NCI-H1436 treated with DMSO at 0.1 percent for 48 hours (cell line): ENCODE measurements around the gene FAM181A.

ENCODE experiments used
- DNase-seq: peaks from one replicate; lab custom pipeline; 2025; lab: John Stamatoyannopoulos, UW

Gene FAM181A

DNA sequence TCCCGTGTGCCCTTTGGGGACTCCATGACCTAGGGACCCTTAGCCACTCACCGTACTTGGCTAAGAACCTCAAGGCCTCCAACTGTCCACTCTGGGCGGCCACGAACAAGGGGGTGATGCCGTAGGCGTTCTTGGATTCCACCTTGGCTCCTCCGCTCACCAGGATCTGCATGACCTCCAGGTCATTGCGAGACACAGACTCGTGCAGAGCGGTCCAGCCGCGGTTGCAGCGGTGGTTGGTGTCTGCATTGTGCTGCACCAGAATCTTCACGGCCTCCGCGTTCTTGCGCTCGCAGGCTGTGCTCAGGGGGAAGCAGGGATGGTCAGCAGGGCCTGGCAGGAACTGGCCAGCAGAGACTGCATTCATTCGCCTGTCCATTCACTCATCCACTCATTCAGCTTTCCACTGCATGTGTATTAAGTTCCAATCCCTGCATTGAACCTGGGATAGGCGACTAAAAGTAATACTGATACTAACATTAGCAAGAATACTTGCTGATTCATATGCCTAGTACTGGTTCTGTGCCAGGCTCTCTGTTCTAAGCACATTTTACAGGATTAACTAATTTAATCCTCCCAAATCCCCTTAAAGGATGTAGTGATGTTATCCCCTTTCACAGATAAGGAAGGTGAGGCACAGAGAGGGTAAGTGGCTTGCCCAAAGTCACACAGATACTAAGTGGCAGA, 23.9 kb downstream of the FAM181A start:
- no peak for DNase-seq

DNA sequence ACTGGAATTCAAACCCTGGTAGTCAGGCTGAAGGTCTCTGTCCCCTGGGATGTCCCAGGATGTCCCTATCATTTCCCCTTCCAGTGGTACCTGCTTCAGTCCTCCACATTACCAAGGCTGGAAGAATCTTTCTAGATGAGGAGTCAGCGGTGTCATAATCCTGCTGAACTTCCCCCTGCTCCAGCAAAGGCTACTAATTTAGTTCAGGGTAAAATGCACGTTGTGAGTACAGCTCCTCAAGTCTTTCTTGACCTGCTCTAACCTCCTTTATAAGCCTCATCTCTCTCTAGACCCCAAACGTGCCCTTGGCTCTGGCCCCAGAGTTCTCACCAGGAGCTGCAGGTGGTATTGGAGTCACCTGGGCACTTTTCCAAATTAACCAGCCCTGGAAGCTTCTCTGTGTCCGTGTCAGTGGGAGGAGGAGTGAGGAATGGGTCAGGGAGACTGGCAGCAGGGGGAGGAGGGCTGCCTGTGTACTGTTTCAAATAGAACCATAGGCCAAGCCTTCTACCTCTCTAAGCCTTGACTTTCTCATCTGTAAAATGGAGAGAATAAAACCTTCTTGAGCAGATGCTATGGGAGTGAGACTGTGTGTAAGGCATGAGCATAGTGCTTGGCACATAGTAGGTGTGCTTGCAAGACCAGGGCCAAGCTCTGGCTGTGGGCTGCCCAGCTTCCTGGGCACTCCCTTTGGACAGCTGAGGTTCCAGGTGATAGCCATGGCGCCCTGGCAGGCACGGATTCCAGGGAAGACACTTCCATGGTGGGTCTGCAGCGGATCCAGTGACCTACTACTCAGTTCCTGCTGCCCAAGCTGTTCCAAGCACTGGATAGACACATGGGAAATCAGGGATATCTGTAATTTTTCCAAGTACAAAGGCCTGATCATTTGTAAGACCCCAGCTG, 24.7 kb downstream of the FAM181A start:
- no peak for DNase-seq

DNA sequence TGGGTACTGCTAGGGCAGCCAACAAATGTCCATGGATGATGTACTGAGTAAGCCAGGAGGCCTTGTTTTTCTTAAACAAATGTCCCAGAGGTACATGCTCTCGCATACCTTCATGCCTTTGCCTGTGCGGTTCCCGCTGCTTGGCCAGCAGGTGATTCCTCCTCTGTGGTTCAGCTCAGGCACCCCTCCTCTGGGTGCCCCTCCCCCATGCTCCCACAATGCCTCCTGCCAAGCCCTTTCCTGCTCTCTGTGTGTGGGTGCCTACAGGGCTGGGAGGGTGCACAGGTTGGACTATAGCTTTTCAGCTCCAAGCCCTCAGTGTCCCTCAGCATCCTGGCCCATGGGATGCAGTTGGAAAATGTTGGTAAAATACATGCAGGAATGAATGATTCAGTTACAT, 25.7 kb downstream of the FAM181A start:
- DNase-seq: no peak

DNA sequence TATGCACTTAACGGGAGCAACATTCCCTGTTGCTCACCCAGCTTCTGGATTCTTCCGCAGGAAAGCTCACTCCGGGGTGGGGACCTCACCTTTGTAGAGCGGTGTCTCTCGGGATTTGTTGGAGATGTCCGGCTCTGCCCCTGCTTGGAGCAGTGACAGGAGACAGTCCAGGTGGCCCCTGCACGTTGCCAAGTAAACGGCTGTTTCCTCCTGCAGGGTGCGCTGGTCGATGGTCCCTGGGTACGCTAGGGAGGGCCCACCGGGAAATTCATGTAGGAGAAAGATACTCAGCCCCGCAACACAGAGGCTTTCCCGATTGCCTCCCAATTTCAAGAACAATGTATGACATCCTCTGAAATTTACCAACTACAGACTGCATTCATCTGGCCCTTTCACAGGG, 26.1 kb downstream of the FAM181A start:
- no peak for DNase-seq

DNA sequence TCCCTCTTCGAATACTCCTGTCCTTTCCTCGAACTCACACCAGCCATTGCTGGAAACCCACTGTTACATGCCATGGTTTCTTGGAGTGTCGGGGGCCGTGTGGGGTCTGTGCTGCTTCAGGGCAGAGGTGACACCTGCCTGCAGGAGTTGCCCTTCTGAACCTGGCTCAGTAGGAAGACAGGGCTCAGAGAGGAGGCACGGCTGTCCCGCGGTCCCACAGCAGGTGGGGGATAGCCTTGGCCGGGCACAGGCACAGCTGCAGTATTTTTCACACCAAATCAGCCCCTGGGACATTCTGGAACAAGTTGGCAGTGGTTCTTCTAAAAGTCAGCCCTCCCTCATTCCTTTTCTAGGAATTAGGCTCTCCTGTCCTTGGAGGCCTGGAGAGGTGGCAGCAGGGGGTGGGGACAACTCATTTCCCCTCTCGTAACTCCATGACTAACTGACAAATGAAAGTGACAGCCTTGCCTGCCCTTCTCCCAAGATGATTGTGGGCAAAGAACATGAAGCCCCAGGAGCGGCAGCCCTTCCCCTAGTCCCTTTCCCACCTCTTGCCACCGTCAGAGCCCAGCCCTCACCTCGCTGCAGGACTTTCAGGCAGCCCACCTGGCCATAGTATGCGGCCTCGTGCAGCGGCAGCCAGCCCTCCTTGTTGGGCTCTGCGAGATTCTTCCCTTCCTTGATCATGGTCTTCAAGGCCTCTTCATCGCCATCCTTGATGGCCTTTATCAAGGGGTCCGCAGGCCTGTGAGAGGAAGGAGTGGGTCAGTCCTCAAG, 26.8 kb downstream of the FAM181A start:
- DNase-seq: no peak

DNA sequence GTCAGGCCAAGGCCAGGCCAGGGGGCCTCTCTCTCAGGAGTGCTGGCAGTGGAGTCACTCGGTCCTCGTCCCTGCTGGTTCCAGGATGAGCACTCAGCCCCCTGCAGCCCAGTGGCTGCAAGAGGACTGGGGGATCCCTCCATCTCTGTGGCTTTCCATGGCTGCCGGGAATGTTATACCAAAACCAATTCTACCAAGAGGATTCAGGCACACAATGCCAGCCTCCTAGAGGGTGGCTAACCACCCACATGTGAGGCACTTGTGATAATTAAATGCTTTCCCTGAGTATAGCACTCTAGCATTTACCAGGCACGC, 27.3 kb downstream of the FAM181A start:
- no peak for DNase-seq

DNA sequence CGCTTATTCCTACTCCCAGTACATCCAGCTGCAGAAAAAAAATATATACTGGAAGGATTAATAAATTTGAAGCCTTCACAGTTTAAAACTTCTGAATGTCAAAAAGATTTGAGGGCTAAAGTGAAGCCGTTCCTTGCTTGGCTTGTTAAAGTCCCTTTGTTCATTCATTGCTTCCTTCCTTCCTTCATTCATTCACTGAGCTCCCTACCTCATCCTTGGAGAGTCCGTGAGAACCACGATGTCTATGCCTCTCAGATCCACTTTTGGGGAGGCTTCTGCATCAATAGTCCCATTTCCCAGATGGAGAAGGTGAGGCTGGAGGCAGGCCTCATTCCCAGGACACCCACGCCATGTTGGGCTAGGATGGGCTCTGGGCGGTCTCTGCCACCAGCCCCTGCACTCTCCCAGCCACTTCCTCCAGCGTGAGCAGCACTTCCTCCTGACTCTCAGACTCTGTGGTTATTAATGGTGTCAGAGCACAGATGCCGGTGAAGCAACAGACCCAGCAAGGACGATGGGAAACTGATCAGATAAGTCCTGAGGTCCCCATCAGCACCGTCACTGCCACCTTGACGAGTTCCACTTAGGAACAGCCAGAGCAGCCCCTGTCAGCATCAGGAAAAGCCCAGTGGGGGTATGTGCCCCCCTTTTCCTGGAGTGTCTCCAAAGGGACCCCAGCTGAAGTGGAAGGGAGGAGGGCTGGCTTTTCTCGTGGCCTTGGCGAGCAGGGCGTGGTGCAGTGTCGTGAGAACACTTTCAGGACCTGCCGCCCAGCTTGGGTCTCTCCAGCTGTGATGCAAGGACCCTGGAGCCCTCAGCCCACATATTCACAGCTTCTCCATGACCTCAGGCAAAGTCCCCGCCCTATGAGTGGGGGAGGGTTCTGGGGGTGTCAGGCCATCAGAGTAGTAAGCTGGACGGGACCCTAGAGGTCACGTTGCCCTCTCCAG, 28.0 kb downstream of the FAM181A start:
- DNase-seq: no peak

DNA sequence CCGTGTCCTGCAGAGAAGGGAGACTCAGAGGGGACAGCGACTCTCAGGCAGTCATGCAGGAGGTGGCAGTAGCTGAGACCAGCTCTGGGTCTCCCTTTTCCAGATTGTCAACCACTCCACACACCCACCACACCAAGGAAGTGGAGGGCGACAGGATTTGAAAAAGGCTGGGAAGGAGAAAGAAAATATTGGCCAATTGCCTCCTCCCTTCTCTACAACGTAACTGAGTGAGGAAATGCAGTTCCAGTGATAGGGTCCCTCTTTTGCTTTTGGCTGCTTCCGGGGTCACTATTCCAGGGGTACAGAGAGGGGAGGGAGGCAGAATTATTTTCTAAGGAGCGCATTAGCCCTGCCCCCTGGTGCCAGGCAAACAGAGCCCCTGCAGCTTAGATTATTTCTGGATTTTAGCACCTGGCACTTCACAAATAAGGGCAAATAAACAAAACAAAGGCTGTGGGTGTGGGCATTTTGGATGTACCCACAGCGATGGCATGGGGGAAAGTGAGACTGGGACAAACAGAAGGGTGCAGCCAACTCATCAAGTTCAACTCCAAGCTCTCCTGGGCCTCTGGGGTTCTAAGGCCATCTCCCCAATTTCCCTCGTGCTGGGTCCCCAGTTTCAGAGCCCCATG, 28.8 kb downstream of the FAM181A start:
- DNase-seq: no peak

DNA sequence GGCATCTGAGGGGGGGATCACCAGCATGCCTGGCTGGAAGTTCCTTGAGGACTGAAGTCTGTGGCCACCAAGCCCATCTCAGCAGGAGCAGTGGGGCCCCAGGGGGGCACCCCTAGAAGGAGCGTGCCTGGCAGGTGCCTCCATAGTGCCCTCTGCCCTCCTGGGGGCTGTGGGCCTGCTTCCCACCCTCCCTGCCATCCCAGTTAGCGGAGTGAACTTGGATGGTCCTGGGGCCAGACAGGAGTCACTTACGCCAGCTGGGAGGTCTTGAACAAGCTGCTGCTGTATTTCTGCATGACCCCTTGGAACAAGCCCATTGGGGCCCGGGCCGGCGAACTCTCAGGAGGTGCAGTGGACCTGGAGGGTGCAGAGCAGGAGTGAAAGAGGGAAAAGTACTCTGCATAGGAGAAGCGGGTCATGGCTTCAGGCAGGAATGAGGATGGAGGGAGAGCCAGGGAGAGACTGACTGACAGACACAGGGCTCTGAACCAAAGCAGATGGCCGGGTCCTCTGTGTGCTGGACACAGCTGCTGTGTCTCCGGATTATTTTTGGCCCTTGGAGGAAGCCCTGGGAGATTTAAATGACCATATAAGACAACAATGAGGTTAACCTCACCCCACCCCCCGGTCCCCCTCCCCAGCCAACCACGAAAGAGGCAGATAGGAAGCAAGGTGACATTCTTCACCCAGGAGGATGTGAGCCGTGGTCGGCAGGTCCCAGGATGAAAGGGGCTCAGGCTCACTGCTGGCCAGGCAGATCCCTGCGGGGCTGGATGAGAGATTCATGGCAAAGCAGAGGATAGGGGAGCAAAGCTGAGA, 29.6 kb downstream of the FAM181A start:
- DNase-seq: no peak

DNA sequence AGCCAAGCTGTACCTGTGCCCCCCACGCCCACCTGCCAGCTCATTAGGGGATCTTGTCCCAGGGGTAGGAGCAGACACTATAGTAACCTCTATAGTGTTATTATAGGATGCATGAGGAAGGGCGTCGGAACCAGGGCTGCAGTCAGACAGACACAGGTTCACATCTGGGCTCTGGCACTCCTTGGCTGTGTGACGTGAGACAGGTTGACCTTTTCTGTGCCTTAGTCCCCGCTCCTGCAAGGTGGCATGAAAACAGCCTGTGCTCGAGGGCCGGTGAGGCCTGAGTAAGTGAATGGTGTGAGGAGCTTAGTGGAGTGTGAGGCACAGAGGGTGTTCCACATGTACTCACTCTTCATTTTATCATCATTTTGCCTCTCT, 30.2 kb downstream of the FAM181A start:
- no peak for DNase-seq

DNA sequence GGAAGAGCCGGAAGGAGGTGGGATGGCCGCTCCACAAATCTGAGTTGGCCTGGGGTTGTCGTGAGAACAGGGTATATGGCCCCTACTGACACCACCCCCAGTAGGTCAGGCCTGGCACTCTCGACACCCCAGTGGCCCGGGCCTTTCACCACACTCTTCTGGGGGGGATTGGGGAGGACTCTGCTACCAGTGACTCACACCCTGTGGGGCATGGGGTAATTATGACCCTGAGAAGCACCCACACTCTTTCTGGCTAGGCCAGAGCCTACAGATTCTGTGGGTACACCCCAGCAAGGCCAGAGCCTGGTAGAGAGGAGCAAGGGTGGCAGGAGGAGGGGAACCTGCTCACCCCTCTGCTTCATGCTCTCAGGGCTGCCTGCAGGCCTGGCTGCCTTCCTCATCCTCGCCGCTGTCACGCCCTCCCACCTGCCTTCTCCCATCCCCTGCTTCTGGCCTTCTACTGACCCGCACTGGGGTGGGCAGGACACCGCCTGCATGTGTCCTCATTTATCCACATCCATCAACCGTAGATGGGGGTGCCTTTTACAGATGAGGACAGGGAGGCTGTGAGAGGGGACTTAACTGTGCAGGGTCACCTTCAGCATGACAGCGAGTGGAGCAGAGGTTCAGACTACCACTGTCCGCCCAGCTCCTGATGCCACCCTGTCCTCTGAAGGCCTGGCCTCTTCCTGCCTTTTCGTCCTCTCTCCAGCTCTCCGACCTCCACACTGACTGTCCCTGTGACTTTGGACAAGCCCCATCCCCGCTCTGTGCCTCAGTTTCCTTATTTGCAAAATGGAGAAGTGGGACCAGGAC, 30.8 kb downstream of the FAM181A start:
- DNase-seq: no peak

DNA sequence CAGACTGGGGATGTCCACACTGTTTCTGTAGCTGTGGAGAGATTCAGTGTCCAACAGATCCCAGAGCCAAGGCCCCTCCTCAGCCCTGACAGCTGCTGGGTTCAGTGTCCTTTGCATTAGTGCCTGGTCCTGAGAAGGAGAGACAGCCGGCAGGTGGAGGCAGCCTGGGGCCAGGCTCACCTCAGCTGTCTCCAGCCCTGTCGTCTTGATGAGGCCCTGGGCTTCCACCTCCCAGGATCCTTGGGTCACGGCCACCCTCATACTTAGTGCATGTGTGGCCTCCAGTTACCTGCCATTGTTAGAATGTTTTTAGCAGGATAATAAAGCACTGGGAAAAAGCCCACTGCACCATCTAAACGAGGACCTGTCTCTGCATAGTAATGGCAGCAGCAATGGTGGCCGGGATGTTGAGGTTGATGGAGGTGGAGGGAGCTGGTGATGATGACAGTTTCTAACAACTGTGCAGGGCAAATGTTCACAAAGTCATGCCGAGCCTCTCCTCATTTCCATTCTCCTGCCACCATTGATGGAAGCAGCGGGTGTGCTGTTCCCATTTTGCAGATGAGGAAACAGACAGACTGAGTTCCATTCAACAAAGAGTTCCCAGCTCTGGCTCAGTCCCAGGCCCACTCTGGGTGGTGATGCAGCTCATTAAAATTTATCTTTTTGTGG, 31.6 kb downstream of the FAM181A start:
- no peak for DNase-seq

DNA sequence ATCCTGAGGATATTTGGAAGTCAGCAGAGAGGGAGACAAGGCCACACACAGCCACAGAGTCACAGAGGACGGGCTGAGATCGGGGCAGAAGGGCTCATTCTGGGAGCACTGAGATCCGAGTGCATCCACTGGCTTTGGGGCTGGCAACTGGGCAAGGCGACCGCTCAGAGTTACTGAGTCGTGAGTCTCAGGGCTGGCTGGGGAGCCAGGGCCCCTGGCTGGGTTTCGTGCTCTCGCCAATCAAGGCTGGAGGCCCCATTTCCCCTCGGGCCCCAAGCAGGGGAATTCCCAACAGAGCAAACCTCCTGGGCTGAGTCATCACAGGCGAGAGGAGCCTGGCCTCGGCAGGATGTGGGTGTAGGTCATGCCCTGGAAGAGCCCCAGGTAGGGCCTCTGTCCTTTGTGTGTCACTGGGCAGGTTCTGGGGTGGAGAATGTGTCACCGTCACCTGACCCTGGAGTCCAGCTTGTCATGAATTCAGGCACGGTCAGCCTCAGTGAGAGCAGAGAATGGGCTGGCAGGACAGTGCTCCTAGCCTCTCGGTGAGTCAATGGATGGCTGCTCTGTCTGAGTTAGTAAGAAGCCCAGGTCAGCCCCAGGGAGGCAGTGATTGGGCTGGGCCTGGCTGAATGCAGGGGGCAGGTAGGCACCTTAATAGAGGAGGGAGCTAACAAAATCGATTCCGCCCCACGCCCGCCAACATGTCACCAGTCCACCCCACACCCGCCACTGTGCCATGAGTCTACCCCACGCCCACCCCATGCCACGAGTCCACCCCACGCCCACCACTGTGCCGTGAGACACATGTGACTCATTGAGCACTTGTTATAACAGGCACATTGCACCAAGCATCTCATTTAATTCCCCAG, 32.3 kb downstream of the FAM181A start:
- no peak for DNase-seq

DNA sequence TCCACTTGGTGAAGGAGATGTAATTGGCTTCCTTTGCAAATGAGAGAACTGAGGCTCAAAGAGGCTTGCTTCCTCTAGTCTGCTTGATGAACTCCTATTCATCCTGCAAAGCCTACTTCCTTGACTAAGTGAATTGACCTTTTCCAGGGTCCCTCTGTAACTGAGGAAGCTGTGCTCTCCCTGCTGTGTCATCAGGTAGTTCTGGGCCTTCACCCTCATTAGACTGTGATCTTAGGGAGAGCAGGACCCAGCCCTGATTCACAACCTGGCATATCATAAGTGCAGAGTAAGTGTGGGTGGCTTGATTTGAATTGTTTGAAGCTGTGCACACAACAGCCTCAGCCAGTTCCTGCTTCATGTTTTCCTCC, 32.9 kb downstream of the FAM181A start:
- DNase-seq: no peak

DNA sequence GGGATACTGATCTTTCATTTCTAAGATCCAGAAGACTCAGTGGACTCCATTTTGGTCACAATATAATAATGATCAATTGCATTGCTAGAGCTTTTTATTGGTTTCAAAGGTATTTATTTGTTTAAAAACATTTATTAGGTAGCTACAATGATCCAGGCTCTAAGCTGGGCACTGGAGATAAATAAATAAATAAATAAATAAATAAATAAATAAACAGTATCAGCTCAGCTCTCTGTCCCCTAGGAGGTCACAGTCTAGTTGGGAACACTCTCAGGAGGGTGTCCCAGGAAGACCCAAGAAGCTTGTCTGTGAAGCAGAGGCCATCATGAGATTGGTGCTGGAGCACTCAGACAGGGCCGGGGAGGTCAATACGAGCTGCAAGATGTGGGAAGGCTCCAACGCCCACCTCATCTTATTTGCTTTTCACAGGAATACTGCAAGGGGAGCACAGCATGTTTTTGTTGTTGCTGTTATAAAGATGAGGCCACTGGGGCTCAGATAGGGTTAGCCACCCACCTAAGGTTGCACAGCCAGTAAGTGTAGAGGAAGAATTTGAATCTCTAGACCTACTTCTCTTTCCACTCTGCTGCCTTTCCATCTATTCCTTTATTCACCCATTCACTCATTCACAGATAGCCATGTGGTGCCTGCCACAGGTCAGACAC, 33.8 kb downstream of the FAM181A start:
- DNase-seq: no peak

DNA sequence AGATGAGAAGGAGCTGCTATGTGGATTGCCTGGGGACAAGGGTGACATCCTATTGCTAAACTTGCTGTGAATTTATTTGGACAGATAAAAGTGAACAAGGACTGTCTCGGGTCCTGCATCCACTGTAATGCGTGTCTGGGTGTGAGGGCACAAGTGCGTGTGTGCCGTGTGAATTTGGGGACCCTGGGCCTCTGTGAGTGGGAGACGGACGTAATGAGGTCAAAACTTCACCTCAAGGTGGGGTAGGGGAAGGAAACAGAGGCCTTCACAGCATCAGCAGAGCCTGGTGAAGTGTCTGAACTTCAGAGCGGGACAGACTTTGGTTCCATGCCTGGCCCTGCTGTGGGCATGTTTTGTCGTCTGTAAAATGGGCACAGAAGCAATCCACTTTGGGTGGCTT, 34.5 kb downstream of the FAM181A start:
- no peak for DNase-seq
